Mesenchymal stem cell (in vitro differentiated cells and primary cell): ENCODE measurements around the gene WDR93.

Experiments used
- DNase-seq: peaks from one replicate; pipeline ENCODE4 v3.0.0-alpha.2; 2013
- H2AFZ ChIP-seq: one replicate; pipeline ENCODE4 v1.6.1; 2013; ENCODE audit warnings: low read depth, mild to moderate bottlenecking, control low read depth, inconsistent platforms, low read length, moderate library complexity
- H2AK5ac ChIP-seq: 2 replicates; pipeline ENCODE4 v1.6.1; 2013; ENCODE audit warnings: low read length, moderate library complexity, mild to moderate bottlenecking, inconsistent platforms; ENCODE audit not compliant: severe bottlenecking
- H2BK120ac ChIP-seq: one replicate; pipeline ENCODE4 v1.6.1; 2013; ENCODE audit warnings: low read depth, mild to moderate bottlenecking, inconsistent platforms, low read length, moderate library complexity
- H2BK12ac ChIP-seq, 2 experiments: one replicate each; pipeline ENCODE4 v1.6.1; 2013; ENCODE audit warnings: inconsistent platforms in 2 of 2, low read length in 2 of 2, mild to moderate bottlenecking in 2 of 2, moderate library complexity in 2 of 2, control low read depth in 1 of 2
- H2BK15ac ChIP-seq: one replicate; pipeline ENCODE4 v1.6.1; 2013; ENCODE audit warnings: mild to moderate bottlenecking, low read depth, inconsistent platforms; ENCODE audit not compliant: poor library complexity, severe bottlenecking
- H2BK5ac ChIP-seq: 2 replicates; pipeline ENCODE4 v1.6.1; 2013; ENCODE audit warnings: low read depth, mild to moderate bottlenecking, low read length, control low read depth, inconsistent platforms; ENCODE audit not compliant: poor library complexity, severe bottlenecking
- H3K14ac ChIP-seq, 2 experiments: one replicate each; pipeline ENCODE4 v1.6.1; 2013; ENCODE audit warnings: inconsistent platforms in 2 of 2, low read length in 2 of 2, control low read depth in 1 of 2, mild to moderate bottlenecking in 1 of 2, moderate library complexity in 1 of 2
- H3K18ac ChIP-seq, 2 experiments: one replicate each; pipeline ENCODE4 v1.6.1; 2013; ENCODE audit warnings: inconsistent platforms in 2 of 2, low read length in 2 of 2, control low read depth in 1 of 2, low read depth in 1 of 2, mild to moderate bottlenecking in 1 of 2
- H3K23ac ChIP-seq, 2 experiments: one replicate each; pipeline ENCODE4 v1.6.1; 2013; ENCODE audit warnings: inconsistent platforms in 2 of 2, low read length in 2 of 2, mild to moderate bottlenecking in 2 of 2, moderate library complexity in 2 of 2, control low read depth in 1 of 2
- H3K27ac ChIP-seq: 2 replicates; pipeline ENCODE4 v1.5.1; 2013; ENCODE audit warnings: mild to moderate bottlenecking, moderate library complexity, low read length, control low read depth, inconsistent platforms; ENCODE audit not compliant: poor library complexity, severe bottlenecking
- H3K27me3 ChIP-seq, 2 experiments: 2 replicates each; pipeline versions ENCODE4 v1.6.1 to v1.7.0; 2013; ENCODE audit warnings: low read length in 2 of 2, mild to moderate bottlenecking in 2 of 2, moderate library complexity in 2 of 2, control low read depth in 1 of 2, inconsistent platforms in 1 of 2; ENCODE audit not compliant: control insufficient read depth in 1 of 2, insufficient read depth in 1 of 2
- H3K36me3 ChIP-seq, 2 experiments: 2 replicates each; pipeline versions ENCODE4 v1.6.1 to v1.7.0; 2013; ENCODE audit warnings: low read length in 2 of 2, control low read depth in 1 of 2, inconsistent platforms in 1 of 2, low read depth in 1 of 2, mild to moderate bottlenecking in 1 of 2; ENCODE audit not compliant: insufficient read depth in 2 of 2, control insufficient read depth in 1 of 2
- H3K4ac ChIP-seq, 2 experiments: one replicate each; pipeline ENCODE4 v1.6.1; 2013; ENCODE audit warnings: inconsistent platforms in 2 of 2, low read length in 2 of 2, mild to moderate bottlenecking in 2 of 2, moderate library complexity in 2 of 2, control low read depth in 1 of 2, low read depth in 1 of 2
- H3K4me1 ChIP-seq: 2 replicates; pipeline ENCODE4 v1.6.1; 2013; ENCODE audit warnings: low read depth, low read length, control low read depth; ENCODE audit not compliant: control insufficient read depth, insufficient read depth
- H3K4me2 ChIP-seq: 2 replicates; pipeline ENCODE4 v1.6.1; 2013; ENCODE audit warnings: low read length, mild to moderate bottlenecking, inconsistent platforms; ENCODE audit not compliant: poor library complexity, severe bottlenecking
- H3K4me3 ChIP-seq, 2 experiments: 2 replicates each; pipeline versions ENCODE4 v1.5.1 to v1.7.0; 2013; ENCODE audit warnings: low read length in 2 of 2, mild to moderate bottlenecking in 2 of 2, control low read depth in 1 of 2, low read depth in 1 of 2; ENCODE audit not compliant: insufficient read depth in 1 of 2
- H3K79me1 ChIP-seq: replicated peaks from 2 replicates; pipeline ENCODE4 v1.6.1; 2013; ENCODE audit warnings: mild to moderate bottlenecking, control low read depth, low read length, inconsistent platforms; ENCODE audit not compliant: poor library complexity, severe bottlenecking
- H3K9ac ChIP-seq: 2 replicates; pipeline ENCODE4 v1.7.0; 2013; ENCODE audit warnings: mild to moderate bottlenecking, low read length, moderate library complexity
- H3K9me3 ChIP-seq: 2 replicates; pipeline ENCODE4 v1.7.0; 2013; ENCODE audit warnings: mild to moderate bottlenecking, low read length; ENCODE audit not compliant: control insufficient read depth
- H4K8ac ChIP-seq: one replicate; pipeline ENCODE4 v1.6.1; 2013; ENCODE audit warnings: inconsistent platforms, mild to moderate bottlenecking, low read length, moderate library complexity
- H4K91ac ChIP-seq: one replicate; pipeline ENCODE4 v1.6.1; 2013; ENCODE audit warnings: mild to moderate bottlenecking, low read length, inconsistent platforms
- WGBS: methylation state at CpG from one replicate; pipeline ENCODE4 v1.1.7; 2013; ENCODE audit warnings: mixed read lengths; 5-methylcytosine and 5-hydroxymethylcytosine counted together

The WDR93 gene

GRCh38 chr15:89723031-89723430 is 32.4 kb downstream of the WDR93 start:
- WGBS = 100% methylated on average over 1 of the region's 3 CpGs
- Histone ChIP-seq H3K18ac (no peak overlapping the region), H3K23ac (no peak overlapping the region), H3K4ac (no peak overlapping the region), H3K79me1 (no peaks in the 10 kb centered on the region), H2AFZ (no peak overlapping the region), H2BK12ac (no peak overlapping the region), H4K8ac (no peak overlapping the region), H3K4me3 (no peak overlapping the region), H3K14ac (no peak overlapping the region), H3K9ac (no peak overlapping the region), H2AK5ac (no peak overlapping the region), H2BK120ac (no peak overlapping the region), H3K4me2 (no peak overlapping the region), H3K4me1 (no peaks in the 10 kb centered on the region), H3K36me3 (no peaks in the 10 kb centered on the region), H4K91ac (no peak overlapping the region), H2BK5ac (no peak overlapping the region), H2BK15ac (no peak overlapping the region), H3K27me3 (peaks cover 9 to 12% of the 10 kb centered on the region in 2 experiments), H3K27ac (no peak overlapping the region), H3K9me3 (peaks cover 4% of the 10 kb centered on the region)
- no peak for DNase-seq

GRCh38 chr15:89724621-89725020 is 34.0 kb downstream of the WDR93 start:
- Histone ChIP-seq H2BK5ac (no peak overlapping the region), H2BK120ac (no peak overlapping the region), H2BK12ac (no peak overlapping the region), H3K4me2 (no peak overlapping the region), H3K9me3 (peaks cover 4% of the 10 kb centered on the region), H3K4ac (no peak overlapping the region), H3K4me1 (no peaks in the 10 kb centered on the region), H4K91ac (no peak overlapping the region), H4K8ac (no peak overlapping the region), H3K9ac (no peak overlapping the region), H3K18ac (no peak overlapping the region), H3K14ac (no peak overlapping the region), H3K4me3 (no peak overlapping the region), H2AFZ (no peak overlapping the region), H3K36me3 (no peaks in the 10 kb centered on the region), H3K27me3 (peaks cover 22 to 23% of the 10 kb centered on the region in 2 experiments), H2BK15ac (no peak overlapping the region), H2AK5ac (no peak overlapping the region), H3K23ac (no peak overlapping the region), H3K79me1 (no peaks in the 10 kb centered on the region), H3K27ac (no peak overlapping the region)
- no peak for DNase-seq
- WGBS = 100% methylated on average over 1 of the region's 1 CpG

- H2BK15ac ChIP-seq = no peak overlapping the region
- no peak overlapping the region for H3K14ac ChIP-seq
- H2AFZ ChIP-seq = no peak overlapping the region
- H3K4me3 ChIP-seq = no peak overlapping the region
- H2BK12ac ChIP-seq = no peak overlapping the region
- no peak overlapping the region for H3K9ac ChIP-seq
- no peak overlapping the region for H3K23ac ChIP-seq
- peaks cover 4% of the 10 kb centered on the region for H3K9me3 ChIP-seq
- no peak for DNase-seq
- no peak overlapping the region for H4K91ac ChIP-seq
- no peak overlapping the region for H2BK5ac ChIP-seq
- no peaks in the 10 kb centered on the region for H3K4me1 ChIP-seq
- H3K27ac ChIP-seq = no peak overlapping the region
- no peak overlapping the region for H2BK120ac ChIP-seq
- no peak overlapping the region for H4K8ac ChIP-seq
- no peaks in the 10 kb centered on the region for H3K36me3 ChIP-seq
- H3K4me2 ChIP-seq = no peak overlapping the region
- H3K4ac ChIP-seq = no peak overlapping the region
- 93% methylated on average over 1 of the region's 1 CpG for WGBS
- no peaks in the 10 kb centered on the region for H3K79me1 ChIP-seq
- no peak overlapping the region for H2AK5ac ChIP-seq
- no peak overlapping the region for H3K18ac ChIP-seq
- peaks cover 23 to 24% of the 10 kb centered on the region in 2 experiments for H3K27me3 ChIP-seq
Observed at GRCh38 chr15:89725064-89725463, 34.5 kb downstream of the WDR93 start.

GRCh38 chr15:89728254-89728653 is 37.6 kb downstream of the WDR93 start:
- H3K36me3 ChIP-seq = no peaks in the 10 kb centered on the region
- H4K91ac ChIP-seq = no peak overlapping the region
- H2BK12ac ChIP-seq = no peak overlapping the region
- H3K79me1 ChIP-seq = no peaks in the 10 kb centered on the region
- no peak overlapping the region for H2BK120ac ChIP-seq
- no peak overlapping the region for H4K8ac ChIP-seq
- no peak overlapping the region for H3K4me2 ChIP-seq
- H3K9me3 ChIP-seq = peaks cover 4% of the 10 kb centered on the region
- DNase-seq = peak; percentile 77
- no peak overlapping the region for H2AK5ac ChIP-seq
- no peak overlapping the region for H3K23ac ChIP-seq
- no peak overlapping the region for H3K27ac ChIP-seq
- no peak overlapping the region for H3K9ac ChIP-seq
- H2AFZ ChIP-seq = no peak overlapping the region
- no peak overlapping the region for H3K4ac ChIP-seq
- no peak overlapping the region for H3K18ac ChIP-seq
- no peak overlapping the region for H3K14ac ChIP-seq
- no peak overlapping the region for H2BK5ac ChIP-seq
- no peak overlapping the region for H2BK15ac ChIP-seq
- WGBS = 8% methylated on average over 2 of the region's 2 CpGs
- no peak overlapping the region for H3K4me3 ChIP-seq
- H3K27me3 ChIP-seq = peaks cover 39 to 44% of the 10 kb centered on the region in 2 experiments
- H3K4me1 ChIP-seq = no peaks in the 10 kb centered on the region
